Placental pericyte (primary cell): ENCODE results near the gene RARRES2. TPM values are rescaled to one million over a fixed set of nuclear protein-coding genes. Genes with fewer than 3 reads are reported as not detected.

Experiments
- total RNA-seq: library from RNA; depleted of rRNA; stranded (reverse); fragments of >200 nt; gene quantifications from 2 replicates; pipeline ENCODE4 v1.2.3, GENCODE V29; 2012

RARRES2 gene
- total RNA-seq = 4.6 and 35.2 TPM in 2 replicates

DNA sequence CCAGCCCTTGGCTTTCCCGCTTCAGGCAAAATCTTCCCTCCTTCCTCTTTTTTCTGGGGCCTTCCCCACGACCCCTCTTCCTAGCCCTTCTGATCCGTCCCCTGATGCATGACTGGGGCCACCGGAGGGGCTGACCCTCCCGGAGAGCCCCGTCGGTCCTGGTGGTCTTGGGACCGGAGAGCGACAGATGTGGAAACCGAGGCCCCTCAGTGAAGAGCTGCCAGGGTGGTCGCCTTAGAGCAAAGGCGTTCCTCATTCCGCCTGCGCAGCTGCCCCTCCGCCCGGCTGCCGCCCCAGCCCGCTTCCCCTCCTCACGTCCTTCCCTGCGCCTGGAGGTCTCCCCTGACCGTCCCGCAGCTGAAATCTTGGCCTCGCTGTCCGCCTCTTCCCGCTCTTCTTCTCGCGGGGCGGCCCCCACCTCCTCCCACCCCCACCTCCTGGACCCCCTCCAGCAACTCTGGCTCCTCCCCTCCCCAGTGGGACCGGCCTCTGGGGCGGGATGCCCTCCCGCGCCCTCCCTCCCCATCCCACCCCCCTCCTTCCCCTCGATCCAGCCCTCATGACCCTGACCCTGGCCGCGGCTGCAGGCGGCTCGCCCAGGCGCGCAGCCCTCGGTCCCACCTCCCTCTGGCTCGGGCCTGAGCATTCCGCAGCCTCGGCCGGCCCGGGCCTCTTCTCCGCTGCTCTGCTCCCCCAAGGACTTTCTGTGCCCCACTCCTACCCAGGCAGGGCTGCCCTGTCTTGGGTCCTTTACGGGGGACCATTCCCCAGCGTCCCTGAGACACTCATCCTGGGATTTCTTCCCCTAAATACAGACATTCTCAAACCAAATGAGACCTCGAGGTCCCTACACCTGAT lies at the start of gene RARRES2:
Gene RARRES2, minus strand, starts transcription at position 367 of the 858 bp plus-strand sequence. CDS start 1,020 bp downstream, outside the sequence.

DNA sequence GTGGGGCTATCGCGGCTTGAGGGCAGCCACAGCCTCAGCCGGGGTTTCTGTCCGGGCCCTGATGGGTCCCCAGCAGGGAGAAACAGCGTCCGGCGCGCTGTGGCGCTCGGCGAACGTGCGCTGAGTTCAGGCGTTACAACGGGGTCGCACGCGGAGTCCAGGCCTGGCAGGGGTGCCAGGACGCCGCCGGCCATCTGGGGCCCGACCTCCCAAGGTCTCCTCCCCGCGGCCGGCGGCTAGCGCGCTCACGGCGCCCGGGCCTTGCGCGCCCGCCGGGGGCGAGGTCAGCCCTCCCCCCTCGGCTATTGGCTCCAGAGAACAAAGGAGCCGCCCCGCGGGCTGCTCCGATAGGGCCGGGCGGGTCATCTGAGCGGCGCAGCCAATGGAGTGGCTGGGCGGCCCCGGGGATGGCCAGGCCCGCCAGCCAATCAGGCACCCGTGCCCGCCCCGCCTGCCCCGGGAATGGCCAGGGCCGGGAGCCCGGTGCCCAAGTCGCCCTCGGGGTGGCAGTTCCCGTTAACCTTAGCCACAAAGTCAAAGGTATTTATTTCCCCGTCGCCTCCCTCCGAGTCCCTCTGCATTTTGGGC lies 37.5 kb upstream of the RARRES2 start, which contains the start of gene ZNF775:
Gene ZNF775, plus strand, starts transcription at position 478 of the 588 bp plus-strand sequence. CDS start 9,141 bp downstream, outside the sequence.

DNA sequence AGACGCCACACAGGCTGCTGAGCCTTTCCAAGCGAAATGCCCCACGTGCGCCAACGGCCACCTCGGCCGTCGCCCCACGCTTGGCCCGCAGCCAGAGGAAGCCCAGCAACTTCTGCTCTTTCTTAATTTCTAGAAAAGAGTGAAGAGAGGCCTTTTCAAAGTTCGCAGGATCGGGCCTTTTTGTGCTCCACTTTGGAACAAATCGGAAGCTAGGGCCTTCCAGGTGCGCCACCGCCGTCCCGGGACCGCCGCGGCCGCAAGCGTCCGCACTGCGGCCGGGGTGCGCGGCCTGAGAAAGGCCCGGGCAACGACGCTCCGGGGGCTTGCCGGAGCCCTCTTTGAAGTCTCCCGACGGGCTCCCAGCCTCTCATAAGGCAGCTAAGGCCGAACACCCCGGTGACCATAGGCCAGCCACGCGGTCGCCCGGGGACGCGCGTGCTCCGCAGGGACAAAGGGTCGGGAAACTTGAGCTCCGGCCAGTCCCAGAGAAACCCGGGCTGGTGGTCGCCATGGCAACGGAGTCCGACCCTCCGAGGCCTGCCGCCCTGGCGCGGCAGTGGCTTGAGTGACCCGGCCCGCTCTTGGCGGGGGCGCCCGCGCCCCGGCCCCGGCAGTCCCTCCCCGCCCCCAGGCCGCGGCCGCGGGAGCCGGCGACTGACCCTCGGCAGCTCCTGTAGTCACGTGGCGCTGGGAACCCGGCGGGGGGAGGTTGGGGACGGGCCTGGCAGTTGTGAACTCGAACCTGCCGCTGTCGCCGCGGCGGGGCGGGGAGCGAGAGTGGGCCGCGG lies 26.9 kb upstream of the RARRES2 start, which contains the start of gene REPIN1:
Gene REPIN1, plus strand, starts transcription at position 727 of the 788 bp plus-strand sequence. CDS start 890 bp downstream, outside the sequence.

DNA sequence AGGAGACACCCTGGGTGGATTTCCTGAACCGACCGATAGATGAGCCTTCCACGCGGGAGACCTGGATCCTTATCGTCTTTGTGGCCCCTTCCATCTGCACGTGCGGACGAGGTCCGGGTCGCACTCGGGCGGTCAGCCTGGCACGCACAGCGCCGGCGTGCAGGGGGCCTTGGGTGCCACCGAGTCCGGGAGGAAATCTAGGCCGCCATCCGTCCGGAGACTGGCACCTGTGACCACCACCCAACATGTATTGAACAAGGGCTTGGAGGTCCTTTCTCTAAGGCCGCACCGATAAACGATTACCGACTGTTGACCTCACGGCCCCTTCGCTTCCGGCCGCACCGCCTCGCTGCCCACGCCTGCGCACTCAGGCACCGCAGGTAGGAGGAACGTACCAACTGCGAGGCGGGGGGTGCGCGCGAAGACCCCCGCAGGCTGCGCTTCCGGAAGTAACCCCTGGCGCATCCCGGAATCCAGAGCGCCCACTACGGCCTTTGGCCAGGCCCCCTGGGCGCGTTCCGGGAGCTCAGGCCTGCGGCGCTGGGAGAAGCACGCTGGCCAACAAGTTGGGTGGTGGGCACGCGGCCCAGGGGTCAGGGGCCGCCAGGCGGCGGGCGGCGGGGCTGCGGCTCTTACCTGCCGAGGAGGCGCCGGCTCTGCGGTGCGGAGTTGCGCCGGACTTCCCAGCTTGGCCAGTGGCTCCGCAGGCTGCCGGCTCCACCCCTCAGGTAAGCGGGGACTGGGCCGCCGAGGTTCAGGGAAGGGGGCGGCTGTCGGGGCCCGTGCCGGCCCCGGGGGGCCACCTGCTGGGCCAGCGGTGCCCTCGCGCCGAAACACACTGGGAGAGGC lies 18.4 kb downstream of the RARRES2 start, which contains the start of the genes ACTR3C and LRRC61:
Gene ACTR3C, minus strand, starts transcription at position 713 of the 849 bp plus-strand sequence. CDS start 28,249 bp downstream, outside the sequence.
Gene LRRC61, plus strand, starts transcription at position 523 of the 849 bp plus-strand sequence. CDS start 13,507 bp downstream, outside the sequence.

Other genes with a start within 250 kb of the RARRES2 start
- gene LRRC61, start 18.3 kb downstream of the RARRES2 start, total RNA-seq = 2.3 and 2.8 TPM in 2 replicates
- 2.0 TPM in 2 replicates for gene ACTR3C, start 18.1 kb downstream of the RARRES2 start, total RNA-seq
- 54.3 and 108 TPM in 2 replicates for gene REPIN1, start 27.2 kb upstream of the RARRES2 start, total RNA-seq
- 4.2 and 6.7 TPM in 2 replicates for gene ZNF775, start 37.7 kb upstream of the RARRES2 start, total RNA-seq
- under 0.01 TPM in 1 of 2 replicates, not detected in the other for gene GIMAP8, start 109.0 kb upstream of the RARRES2 start, total RNA-seq
- not detected in 2 replicates for gene GIMAP7, start 173.2 kb upstream of the RARRES2 start, total RNA-seq
- 0.14 TPM in 1 of 2 replicates, not detected in the other for gene GIMAP4, start 225.8 kb upstream of the RARRES2 start, total RNA-seq